Activated T-cell treated with anti-CD3 and anti-CD28 coated beads, Interleukin-2, amount 50 U/mL, for 72 hours (primary cell): ENCODE data around the gene PKP1. TPM values are rescaled to one million over a fixed set of nuclear protein-coding genes. Genes with fewer than 3 reads are reported as not detected.

Source experiments
- ATAC-seq, 2 donors: fragments of 150-1000 bp; cut with Tn5 transposase; replicated peaks in 1 of 2; 2 replicates each; pipeline ENCODE4 v1.10.0; 2021; ENCODE audit warnings: moderate library complexity in 2 of 2, mild to moderate bottlenecking in 1 of 2
- DNase-seq, 2 donors: peaks; one replicate each; pipeline ENCODE4 v3.0.0; 2021 to 2022; ENCODE audit warnings: mixed read lengths in 1 of 2
- H3K27ac Mint-ChIP-seq: one replicate; pipeline ENCODE4 v1.8.0; 2022; ENCODE audit warnings: mild to moderate bottlenecking, moderate library complexity, mixed read lengths
- H3K27me3 Mint-ChIP-seq: one replicate; pipeline ENCODE4 v1.8.0; 2022; ENCODE audit warnings: low read depth, mixed read lengths
- H3K36me3 Mint-ChIP-seq, 2 donors: one replicate each; pipeline ENCODE4 v1.8.0; 2022; ENCODE audit warnings: mixed read lengths in 2 of 2, mild to moderate bottlenecking in 1 of 2; ENCODE audit not compliant: insufficient read depth in 2 of 2
- H3K4me1 Mint-ChIP-seq: one replicate; pipeline ENCODE4 v1.8.0; 2022; ENCODE audit warnings: low read depth, mixed read lengths
- H3K4me3 Mint-ChIP-seq, 2 donors: one replicate each; pipeline ENCODE4 v1.8.0; 2022; ENCODE audit warnings: mild to moderate bottlenecking in 2 of 2, mixed read lengths in 2 of 2, moderate library complexity in 2 of 2
- H3K9me3 Mint-ChIP-seq, 2 donors: one replicate each; pipeline ENCODE4 v1.8.0; 2022; ENCODE audit warnings: mixed read lengths in 2 of 2
- total RNA-seq, 2 donors: library from RNA; stranded (reverse); gene quantifications; one replicate each; pipeline ENCODE4 v1.2.3, GENCODE V29; 2022

Gene PKP1
- total RNA-seq, 2 donors from 2014 or later = not detected

DNA sequence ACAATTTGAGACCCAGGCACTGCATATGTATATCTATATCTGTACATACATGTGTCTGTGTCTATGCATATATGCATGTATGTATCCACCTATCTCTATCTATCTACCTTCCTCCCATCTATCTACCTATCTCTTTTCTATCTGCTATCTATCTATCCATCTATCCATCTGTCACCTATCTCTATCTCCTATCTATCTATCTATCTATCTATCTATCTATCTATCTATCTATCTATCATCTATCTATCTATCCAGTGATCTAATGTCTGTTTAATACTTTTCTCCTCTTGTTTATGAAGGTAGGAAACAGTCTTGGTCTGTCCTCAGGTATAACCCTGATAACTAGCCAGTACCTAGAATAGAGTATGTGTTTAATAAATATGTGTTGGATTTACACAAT lies 68.3 kb downstream of the PKP1 start:
- Mint-ChIP-seq H3K36me3 (no peaks in the 10 kb centered on the region), H3K9me3 (no peaks in the 10 kb centered on the region), H3K4me3 (no peak overlapping the region), H3K4me1 (no peaks in the 10 kb centered on the region), H3K27me3 (peaks cover 22% of the 10 kb centered on the region), H3K27ac (no peak overlapping the region)
- ATAC-seq (no peak), DNase-seq (no peak)

DNA sequence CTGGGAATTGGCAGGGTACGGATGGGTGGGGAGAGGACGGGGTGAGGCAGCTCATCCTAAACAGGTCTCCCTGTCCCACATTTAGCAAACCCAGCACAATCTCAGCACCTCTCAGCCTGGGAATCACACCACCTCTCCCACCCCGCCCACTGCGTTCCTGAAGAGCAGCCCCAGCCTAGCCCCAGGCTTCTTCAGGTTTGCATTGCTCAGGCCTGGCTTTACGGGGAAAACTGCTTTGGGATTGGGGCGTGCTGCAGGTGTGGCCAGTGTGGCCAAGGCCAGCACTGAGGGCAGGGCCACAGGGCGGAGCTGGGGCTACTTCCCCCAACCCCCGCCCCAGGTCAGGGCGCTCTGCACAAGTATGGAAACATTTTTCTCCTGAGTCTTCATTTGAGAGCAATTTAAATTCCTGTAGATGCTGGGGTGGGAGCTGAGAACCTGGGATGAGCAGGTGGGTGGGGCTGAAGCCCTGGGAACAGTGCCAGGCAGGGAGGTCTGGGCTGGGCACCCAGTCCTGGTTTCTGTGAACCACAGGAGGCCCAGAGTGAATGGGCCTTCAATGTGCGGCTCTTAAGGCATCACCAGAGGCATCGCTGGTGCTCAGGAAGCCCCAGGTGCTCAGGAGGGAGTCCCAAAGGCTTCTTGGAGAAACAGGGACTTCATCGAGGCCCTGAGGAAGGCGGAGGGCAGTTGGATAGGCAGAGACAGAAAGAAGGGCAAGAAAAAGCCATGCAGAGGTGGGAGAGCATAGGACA lies 70.1 kb downstream of the PKP1 start:
- DNase-seq (no peak), ATAC-seq (no peak)
- peaks cover 14% of the 10 kb centered on the region for H3K27me3 Mint-ChIP-seq
- no peak overlapping the region for H3K27ac Mint-ChIP-seq
- H3K4me1 Mint-ChIP-seq = no peaks in the 10 kb centered on the region
- no peaks in the 10 kb centered on the region for H3K9me3 Mint-ChIP-seq
- H3K4me3 Mint-ChIP-seq = no peak overlapping the region
- no peaks in the 10 kb centered on the region for H3K36me3 Mint-ChIP-seq

DNA sequence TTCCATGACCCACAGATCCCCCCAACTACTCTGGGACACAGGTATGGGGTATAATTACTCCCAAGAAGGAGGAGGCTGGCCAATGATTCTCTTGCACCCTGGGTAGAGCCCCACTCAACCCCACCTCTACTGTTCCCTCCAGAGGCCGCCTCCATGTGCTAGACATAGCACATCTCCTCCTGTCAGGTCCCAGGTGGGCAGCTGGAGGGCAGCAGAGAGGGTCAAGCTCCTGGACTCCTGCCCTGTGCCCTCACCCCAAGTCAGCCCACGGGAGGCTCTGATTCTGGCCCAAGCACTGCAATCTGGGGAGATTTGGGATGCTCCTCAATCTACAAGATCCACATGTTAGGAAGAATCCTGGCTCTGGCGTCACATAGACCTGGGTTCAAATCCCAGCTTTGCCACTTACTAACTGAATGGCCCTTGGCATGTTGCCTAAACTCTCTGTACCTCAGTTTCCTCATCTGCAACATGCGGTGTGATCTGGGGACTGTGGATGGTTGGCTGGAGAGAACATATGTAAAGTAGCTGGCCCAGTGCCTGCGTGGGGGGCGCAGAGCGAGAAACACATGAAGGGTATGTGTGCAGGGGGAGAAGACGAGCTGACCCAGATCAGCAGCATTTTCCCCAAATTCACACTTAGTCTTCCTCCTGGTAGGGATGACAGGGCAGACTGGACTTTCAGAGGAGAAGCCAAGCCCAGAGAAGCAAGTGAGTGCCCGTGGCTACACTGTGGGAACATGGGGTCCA lies 71.0 kb downstream of the PKP1 start:
- no peak overlapping the region for H3K27ac Mint-ChIP-seq
- DNase-seq = no peak
- H3K4me1 Mint-ChIP-seq = no peaks in the 10 kb centered on the region
- H3K27me3 Mint-ChIP-seq = peaks cover 10% of the 10 kb centered on the region
- no peaks in the 10 kb centered on the region for H3K36me3 Mint-ChIP-seq
- no peak for ATAC-seq
- H3K4me3 Mint-ChIP-seq = no peak overlapping the region
- no peaks in the 10 kb centered on the region for H3K9me3 Mint-ChIP-seq

DNA sequence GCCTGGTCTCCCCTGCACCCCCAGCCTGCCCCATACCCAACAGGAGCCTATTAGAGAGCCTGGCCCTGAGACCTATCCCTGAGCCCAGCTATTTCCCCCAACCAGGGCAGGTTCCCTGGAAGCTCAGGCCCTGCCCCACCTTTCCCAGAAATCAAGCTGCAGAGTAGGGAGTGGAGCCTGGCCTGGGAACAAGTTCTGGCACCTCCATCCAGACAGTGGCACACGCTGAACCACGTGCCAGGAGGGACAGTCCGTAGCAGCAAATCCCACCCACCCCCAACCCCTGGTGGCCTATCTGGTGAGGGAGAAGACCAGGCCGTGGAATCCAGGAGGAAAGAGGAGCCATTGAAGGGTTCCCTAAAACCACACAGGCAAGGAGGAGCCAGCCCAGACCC lies 71.6 kb downstream of the PKP1 start:
- ATAC-seq (no peak), DNase-seq (no peak)
- Mint-ChIP-seq H3K27ac (no peak overlapping the region), H3K4me1 (no peaks in the 10 kb centered on the region), H3K9me3 (no peaks in the 10 kb centered on the region), H3K36me3 (no peaks in the 10 kb centered on the region), H3K27me3 (peaks cover 7% of the 10 kb centered on the region), H3K4me3 (no peak overlapping the region)

DNA sequence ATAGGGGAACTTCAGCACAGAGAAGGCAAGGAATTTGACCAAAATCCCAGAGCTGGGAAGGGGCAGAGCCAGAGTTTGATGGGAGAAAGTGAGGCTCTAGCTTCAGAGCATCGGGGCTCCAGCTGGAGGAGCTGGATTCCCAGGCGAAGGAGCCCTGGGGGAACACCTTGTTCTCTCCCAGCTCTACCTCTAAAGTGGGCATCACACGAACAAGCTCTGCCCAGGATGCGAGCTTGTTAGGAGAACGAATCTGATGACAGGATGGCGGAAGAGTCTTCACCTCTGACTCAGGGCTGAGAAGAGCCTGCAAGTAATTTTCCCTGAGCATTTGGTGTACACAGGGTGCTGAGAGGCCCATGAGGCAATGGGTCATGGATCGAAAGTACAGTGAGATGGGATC lies 72.2 kb downstream of the PKP1 start:
- ATAC-seq = no peak
- peaks cover 7% of the 10 kb centered on the region for H3K27me3 Mint-ChIP-seq
- H3K4me3 Mint-ChIP-seq = no peak overlapping the region
- H3K36me3 Mint-ChIP-seq = no peaks in the 10 kb centered on the region
- H3K4me1 Mint-ChIP-seq = no peaks in the 10 kb centered on the region
- DNase-seq = no peak
- no peak overlapping the region for H3K27ac Mint-ChIP-seq
- H3K9me3 Mint-ChIP-seq = no peaks in the 10 kb centered on the region

DNA sequence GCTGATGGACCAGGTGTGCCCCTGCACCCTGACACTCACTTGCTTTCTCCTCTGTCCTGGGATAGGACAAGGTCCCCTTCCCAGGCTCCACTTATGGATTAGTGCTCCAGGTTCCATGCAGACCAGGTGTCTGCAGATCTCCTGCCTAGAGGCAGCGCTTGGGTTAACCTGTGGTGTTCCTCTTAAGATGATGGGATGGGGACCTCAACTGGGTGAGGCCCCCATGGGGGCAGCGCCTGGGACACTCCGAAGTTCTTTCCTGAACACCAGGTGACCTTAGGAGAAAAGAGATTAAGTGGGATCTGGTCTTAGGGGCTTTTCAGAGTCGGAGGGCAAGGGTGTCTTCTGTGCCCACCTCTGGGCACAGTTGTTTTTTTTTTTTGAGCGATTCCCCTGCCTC lies 72.9 kb downstream of the PKP1 start:
- Mint-ChIP-seq H3K9me3 (no peaks in the 10 kb centered on the region), H3K4me3 (no peak overlapping the region), H3K4me1 (no peaks in the 10 kb centered on the region), H3K27ac (no peak overlapping the region), H3K27me3 (peaks cover 2% of the 10 kb centered on the region), H3K36me3 (no peaks in the 10 kb centered on the region)
- DNase-seq (no peak), ATAC-seq (no peak)

DNA sequence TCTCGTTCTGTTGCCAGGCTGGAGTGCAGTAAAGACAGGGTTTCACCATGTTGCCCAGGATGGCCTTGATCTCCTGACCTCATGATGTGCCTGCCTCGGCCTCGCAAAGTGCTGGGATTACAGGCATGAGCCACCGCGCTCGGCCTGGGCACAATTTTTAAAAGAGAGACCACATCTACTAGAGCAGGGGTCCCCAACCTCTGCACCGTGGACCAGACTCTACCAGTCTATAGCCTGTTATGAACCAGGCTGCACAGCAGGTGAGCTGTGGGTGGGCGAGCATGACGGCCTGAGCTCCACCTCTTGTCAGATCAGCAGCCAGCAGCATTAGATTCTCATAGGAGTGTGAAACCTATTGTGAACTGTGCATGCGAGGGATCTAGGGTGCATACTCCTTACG lies 73.4 kb downstream of the PKP1 start:
- DNase-seq (no peak), ATAC-seq (no peak)
- Mint-ChIP-seq H3K9me3 (no peaks in the 10 kb centered on the region), H3K36me3 (no peaks in the 10 kb centered on the region), H3K27me3 (no peaks in the 10 kb centered on the region), H3K27ac (no peak overlapping the region), H3K4me1 (no peaks in the 10 kb centered on the region), H3K4me3 (no peak overlapping the region)

DNA sequence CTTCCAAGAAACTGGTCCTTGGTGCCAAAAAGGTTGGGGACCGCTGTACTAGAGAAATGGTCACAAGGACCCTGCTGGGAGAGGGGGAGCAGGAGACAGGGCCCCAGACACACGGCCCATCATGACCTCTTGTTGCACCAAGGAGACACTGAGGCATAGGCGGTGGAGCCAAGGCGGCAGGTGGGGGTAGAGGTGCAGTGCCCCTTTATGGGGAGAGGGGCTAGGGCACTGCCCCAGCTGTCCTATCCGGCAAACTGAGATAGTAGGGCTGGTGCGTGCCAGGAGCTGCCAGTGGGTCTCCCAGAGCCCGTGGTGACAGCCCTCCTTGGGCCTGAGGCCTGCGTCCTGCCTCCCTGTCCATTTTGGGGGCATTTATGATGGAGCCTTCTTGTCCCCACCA lies 73.9 kb downstream of the PKP1 start:
- H3K27ac Mint-ChIP-seq = no peak overlapping the region

DNA sequence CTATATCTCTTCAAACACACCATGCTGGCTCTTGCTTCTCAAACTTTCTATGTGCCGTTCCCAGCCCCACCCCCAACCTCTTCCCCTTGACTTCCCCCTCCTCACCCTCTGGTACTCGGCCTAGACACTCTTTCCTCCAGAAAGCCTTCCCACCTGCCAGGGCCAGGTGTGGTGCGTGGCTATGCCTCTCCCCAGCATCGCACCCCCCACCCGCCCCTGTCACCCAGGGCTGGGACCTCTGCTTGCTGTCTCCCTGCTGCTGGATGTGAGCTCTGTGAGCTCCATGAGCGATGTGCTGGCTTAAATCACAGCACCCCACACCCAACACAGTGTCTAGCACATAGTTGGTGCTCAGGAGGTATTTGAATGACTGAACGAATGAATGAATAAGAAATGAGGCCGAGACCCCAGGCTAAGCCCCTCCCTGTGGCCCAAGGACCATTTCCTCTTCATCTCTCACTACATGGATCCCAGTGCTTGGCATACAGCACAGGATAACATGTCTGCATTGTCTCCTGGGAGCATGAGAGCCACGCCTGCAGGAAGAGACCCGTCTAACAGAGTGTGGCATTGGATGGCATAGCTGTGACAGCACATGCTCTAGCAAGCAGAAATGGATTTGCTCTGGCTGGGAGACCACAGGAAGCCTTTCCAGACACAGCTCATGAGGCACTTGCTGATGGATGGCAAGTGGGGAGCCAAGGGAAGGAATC lies 74.5 kb downstream of the PKP1 start:
- no peaks in the 10 kb centered on the region for H3K4me1 Mint-ChIP-seq
- H3K9me3 Mint-ChIP-seq = no peaks in the 10 kb centered on the region
- H3K4me3 Mint-ChIP-seq = no peak overlapping the region
- no peaks in the 10 kb centered on the region for H3K36me3 Mint-ChIP-seq
- ATAC-seq (no peak), DNase-seq (no peak)
- H3K27ac Mint-ChIP-seq = no peak overlapping the region
- no peaks in the 10 kb centered on the region for H3K27me3 Mint-ChIP-seq

More for the DNA sequence above, 73.9 kb downstream of the PKP1 start:
- no peaks in the 10 kb centered on the region for H3K9me3 Mint-ChIP-seq
- H3K4me3 Mint-ChIP-seq = no peak overlapping the region
- ATAC-seq (no peak), DNase-seq (no peak)
- no peaks in the 10 kb centered on the region for H3K4me1 Mint-ChIP-seq
- no peaks in the 10 kb centered on the region for H3K27me3 Mint-ChIP-seq
- H3K36me3 Mint-ChIP-seq = no peaks in the 10 kb centered on the region

DNA sequence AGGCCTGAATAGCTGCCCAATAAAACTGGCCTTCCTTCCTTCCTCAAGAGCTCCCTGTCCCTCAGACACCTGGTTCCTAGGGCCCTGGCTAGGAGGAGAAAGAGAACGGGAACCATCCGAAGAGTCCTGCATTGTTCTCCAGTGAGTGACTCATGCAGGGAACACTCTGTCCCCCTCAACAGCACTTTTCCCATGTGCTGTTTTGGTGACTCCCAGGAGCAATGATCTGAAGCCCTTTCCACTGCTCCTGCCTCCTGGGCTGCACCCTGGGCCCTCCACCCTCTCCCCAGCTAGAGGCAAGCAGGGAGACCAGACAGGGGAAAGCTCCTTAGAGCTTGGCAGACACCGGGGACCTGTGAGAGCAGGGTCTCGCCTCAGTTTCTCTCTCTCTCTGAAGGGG lies 75.3 kb downstream of the PKP1 start:
- DNase-seq (no peak), ATAC-seq (no peak)
- H3K4me1 Mint-ChIP-seq = no peaks in the 10 kb centered on the region
- H3K27ac Mint-ChIP-seq = no peak overlapping the region
- H3K36me3 Mint-ChIP-seq = no peaks in the 10 kb centered on the region
- H3K9me3 Mint-ChIP-seq = no peaks in the 10 kb centered on the region
- H3K4me3 Mint-ChIP-seq = no peak overlapping the region
- no peaks in the 10 kb centered on the region for H3K27me3 Mint-ChIP-seq

DNA sequence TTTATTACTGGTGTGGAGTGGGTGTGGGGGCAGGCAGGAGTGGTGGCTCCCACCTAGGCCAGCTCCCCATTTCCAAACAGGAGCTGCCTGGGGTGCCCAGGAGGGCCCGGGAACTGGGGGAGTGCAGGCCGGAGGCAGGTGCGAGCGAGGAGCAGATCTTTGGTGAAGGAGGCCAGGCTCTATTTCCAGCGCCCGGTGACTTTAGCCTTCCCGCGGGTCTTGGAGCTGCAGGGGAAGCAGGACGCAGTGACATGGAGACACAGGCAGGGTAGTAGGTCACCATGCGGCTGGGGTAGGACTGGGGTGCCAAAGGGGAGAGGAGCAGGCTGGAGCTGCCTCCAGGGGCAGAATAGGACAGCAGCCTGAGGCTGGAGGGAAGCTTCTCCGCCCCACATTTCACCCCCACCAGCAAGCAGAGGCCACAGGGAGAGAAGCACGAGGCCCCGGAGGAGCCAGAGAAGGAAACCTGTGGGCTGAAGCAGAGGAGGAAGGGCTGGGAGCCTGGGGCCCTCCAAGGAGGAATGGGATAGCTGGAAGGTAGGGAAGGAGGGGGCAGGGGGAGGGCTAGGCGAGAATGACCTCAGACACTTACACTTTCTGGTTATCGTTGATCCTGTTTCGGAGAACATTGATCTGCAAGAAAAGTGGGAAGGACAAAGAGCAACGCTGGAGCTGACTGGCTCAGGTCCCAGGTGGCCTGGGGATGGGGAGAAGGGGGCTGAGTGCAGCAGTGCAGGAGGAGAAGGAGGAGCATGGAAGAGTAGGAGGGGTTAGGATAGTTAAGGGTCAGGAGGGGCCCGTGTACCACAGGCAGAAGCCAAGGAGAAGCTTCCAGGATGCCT lies 75.9 kb downstream of the PKP1 start:
- Mint-ChIP-seq H3K9me3 (no peaks in the 10 kb centered on the region), H3K36me3 (no peaks in the 10 kb centered on the region), H3K4me1 (no peaks in the 10 kb centered on the region), H3K27ac (no peak overlapping the region), H3K4me3 (no peak overlapping the region), H3K27me3 (no peaks in the 10 kb centered on the region)
- DNase-seq (no peak), ATAC-seq (no peak)

DNA sequence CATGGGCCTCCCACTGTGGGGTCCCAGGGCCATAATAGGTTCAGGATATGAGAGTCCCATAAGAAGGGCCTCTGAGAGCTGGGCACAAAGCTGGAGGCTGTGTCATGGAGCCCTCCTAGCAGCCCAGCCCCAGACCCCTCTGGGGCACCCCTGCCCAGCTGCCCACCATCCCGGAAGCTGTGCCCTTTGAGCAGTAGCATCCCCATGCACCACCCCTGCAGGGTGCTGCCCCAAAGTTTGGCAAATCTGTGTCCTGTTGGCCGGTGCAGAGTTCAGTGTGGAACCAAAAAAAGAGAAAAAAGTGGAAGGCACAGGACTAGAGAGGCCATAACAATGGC lies 76.5 kb downstream of the PKP1 start:
- H3K27ac Mint-ChIP-seq = no peak overlapping the region
- ATAC-seq = no peak
- H3K36me3 Mint-ChIP-seq = no peaks in the 10 kb centered on the region

DNA sequence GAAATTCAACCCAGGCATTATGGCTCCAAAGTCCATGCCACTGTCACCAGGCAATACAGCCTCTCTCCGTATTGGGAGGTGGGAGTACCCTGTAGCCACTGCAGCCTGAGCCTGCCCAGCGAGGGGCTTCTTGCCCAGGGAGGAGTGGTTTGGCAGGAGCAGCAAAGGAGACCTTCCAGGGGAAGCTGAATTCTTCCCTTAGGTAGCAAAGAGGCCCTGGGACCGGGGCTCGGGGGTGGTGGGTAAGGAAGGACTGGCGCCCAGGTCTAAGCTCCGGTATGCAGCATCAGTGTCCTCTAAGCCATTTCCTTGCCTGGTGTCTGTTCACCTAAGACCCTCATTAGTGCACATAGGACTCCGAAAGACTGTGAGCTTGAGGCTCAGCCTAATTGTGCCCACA lies 77.2 kb downstream of the PKP1 start:
- ATAC-seq (no peak), DNase-seq (no peak)
- no peaks in the 10 kb centered on the region for H3K36me3 Mint-ChIP-seq
- H3K27ac Mint-ChIP-seq = no peak overlapping the region
- H3K9me3 Mint-ChIP-seq = no peaks in the 10 kb centered on the region
- no peaks in the 10 kb centered on the region for H3K4me1 Mint-ChIP-seq
- H3K27me3 Mint-ChIP-seq = no peaks in the 10 kb centered on the region
- no peak overlapping the region for H3K4me3 Mint-ChIP-seq

More for the DNA sequence above, 76.5 kb downstream of the PKP1 start:
- DNase-seq = no peak
- Mint-ChIP-seq H3K4me1 (no peaks in the 10 kb centered on the region), H3K4me3 (no peak overlapping the region), H3K9me3 (no peaks in the 10 kb centered on the region), H3K27me3 (no peaks in the 10 kb centered on the region)
